M059J (cell line): Measurements from ENCODE around the gene ADGRG7. TPM values are rescaled to one million over a fixed set of nuclear protein-coding genes. Genes with fewer than 3 reads are reported as not detected.
A peak's percentile ranks its signal among the peaks of the same experiment; 100 is the strongest.

Experiments used
- DNase-seq: peaks from one replicate; pipeline ENCODE4 v3.0.0-alpha.2; 2012; ENCODE audit warnings: low read depth
- total RNA-seq: library from RNA; depleted of rRNA; stranded (reverse); fragments of >200 nt; shearing (Covaris generic); gene quantifications from 2 replicates; pipeline ENCODE4 v1.2.3, GENCODE V29; 2014

ADGRG7 gene
- total RNA-seq, 1 experiment from 2014 or later: not detected

DNA sequence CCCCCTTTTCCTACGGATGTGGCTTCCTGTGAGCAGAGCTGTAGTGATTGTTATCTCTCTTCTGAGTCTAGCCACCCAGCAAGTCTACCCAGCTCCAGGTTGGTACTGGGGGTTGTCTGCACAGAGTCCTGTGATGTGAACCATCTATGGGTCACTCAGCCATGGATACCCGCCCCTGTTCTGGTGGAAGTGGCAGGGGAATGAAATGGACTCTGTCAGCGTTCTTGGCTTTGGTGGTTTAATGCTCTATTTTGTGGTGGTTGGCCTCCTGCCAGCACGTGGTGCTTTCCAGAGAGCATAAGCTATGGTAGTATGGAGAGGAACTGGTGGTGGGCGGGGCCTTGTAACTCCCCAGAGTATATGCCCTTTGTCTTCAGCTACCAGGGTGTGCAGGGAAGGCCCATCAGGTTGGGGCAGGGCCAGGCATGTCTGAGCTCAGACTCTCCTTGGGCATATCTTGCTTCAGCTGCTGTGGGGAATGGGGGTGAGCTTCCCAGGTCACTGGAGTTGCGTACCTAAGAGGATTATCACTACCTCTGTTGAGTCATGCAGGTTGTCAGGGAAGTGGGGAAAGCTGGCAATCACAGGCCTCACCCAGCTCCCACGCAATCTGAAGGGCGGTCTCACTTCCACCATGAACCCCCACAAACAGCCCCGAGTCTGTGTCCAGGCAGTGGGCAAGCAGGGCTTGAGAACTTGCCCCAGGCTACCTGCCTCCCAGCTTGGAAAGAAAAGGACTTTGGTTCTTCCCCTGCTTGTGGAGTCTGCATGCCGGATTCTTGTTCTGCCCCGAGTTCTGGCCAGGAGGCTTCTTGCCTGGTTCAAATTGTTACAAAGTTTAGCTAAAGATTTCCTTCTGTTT is 9.0 kb upstream of the ADGRG7 start:
- peak; percentile 52 for DNase-seq

DNA sequence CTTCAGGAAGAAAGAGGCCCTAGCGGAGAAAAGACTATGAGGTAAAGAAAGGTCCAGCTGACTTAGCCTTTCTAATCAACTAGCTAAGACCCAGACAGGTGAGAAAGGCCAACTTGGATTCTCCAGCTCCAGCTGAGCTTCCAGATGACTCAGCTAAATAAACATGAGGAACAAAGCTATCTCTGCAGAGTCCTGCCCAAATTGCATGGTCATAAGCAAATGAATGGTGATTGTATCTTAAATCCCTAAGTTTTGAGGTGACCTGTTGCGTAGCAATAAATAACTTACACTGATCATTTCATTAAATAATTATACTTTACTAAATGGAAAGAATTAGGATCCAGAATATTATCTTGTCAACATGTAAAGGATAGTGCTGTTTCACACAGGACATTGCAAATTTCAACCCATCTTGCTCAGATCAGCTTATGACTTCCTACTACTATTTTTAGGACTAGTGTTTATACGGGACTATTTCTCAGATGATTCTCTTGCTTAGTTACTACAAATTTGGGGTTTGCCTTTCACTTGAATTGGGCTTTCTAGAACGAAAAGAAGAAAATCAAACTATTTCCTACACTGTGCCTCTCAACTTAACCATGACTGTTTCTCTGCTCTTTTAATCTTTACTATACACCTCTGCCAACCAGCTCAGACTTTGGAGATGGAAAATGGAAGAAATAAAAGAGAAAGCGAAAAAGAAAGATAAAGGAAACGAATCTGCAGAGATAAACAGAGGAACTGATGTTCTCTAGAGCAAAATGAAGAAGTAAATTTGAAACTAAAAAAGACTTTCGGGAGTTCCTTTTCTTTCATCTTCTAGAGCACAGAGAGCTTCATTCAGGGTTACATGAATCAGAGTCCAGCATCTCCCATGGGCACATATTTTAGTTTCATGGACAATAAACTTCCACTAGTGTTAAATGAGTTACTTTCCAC is 6.6 kb upstream of the ADGRG7 start:
- peak; percentile 61 for DNase-seq

GRCh38 chr3:100603469-100603868 is 5.9 kb upstream of the ADGRG7 start:
- DNase-seq: peak; percentile 68

DNA sequence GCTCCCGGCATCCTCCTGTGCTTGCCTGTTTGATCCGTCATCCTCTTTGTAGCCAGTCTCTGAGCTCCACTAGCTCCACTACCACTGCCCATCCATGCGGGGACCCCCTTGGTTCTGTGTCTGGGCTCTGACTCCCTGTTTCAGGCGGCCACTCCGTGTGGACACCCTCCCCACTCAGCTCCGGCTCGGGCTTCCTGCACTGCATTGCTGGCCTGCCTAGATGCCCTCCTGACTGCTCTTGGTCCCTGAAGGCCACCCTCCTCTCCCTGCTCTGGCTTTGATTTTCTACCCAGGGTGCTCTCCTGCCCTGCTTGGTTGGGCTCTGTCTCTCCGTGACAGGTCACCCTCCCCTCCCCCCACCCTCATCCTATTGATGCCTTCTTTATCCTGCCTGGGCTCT is 4.0 kb upstream of the ADGRG7 start:
- DNase-seq: no peak

DNA sequence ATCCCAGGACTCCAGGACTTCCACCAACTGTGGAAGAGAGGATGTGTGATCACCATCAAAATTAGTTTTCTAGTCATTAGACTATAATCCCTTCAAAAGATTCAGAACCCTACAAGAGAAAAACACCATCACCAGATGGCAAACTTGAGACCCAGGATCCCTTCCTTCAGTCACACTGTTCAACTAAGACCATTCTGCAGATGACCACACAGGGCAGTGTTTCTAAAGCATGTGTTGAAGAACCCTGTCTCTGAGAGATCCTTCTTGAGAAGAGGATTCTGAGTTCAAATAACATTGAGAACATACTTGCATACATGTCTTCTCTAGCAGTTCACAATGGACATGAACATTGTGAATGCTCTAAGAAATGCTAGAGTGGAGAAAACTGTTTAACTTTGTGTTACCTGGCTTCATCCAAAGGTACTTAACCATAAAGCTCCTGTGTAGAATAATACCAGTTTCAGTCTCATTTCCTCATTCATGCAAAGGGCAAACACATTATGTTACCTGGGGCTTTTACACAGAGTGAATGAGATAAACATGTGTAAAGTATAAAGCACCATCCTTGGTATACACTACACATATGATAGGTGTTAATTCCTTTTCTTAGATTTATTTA is 2.4 kb upstream of the ADGRG7 start:
- no peak for DNase-seq

GRCh38 chr3:100609963-100610362 is 562 bp downstream of the ADGRG7 start:
- DNase-seq: no peak

- no peak for DNase-seq
Measured at GRCh38 chr3:100611221-100611620, 1.8 kb downstream of the ADGRG7 start.

DNA sequence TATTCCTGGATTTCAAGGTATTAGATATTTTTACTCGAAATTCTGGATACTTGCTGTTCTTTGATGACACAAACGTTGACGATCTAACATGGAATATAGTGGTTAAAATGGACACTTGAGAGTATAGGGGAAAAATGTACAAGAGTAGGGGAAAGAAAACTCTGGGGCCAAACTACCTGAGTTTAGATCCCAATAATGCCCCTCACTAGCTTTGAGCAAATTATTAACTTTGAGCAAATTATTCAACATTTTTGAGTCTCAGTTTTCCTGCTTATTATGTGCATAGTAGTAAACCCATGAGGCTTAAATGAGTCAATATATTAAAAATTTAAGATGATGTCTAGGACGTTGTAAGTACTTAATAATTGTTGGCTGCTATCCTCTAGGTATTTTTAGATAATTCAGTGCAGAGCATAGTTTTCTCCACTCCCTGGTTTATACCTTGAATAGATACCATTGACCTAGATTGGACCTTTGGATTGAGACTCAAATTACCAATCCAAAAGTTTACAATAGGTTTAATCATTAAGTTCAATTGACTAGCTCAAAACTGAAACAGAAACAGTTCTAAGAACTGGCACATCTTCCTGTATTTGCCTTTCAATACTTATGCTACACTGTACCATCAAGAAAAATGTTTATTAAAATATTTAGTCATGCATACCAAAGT is 4.5 kb downstream of the ADGRG7 start:
- no peak for DNase-seq

DNA sequence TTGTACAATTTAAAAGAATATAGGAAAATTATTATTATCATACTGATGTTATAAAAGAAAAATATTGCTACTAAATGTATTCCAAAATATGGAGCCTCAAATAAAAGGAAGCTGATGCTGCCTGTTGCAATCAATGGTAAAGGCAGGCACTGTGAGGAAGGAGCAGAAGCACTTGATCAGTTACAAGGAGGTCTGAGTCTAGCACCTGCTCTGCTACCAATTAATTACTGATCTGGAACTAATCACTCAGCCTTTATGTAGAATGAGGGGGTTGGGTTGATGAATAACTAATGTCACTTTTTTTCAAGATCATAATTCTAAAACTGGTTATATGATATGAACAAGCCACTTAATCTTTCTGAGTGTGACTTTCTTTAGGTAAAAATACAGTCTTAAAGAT is 5.5 kb downstream of the ADGRG7 start:
- no peak for DNase-seq

- DNase-seq: peak; percentile 27
Measured at GRCh38 chr3:100615684-100616083, 6.3 kb downstream of the ADGRG7 start.

- no peak for DNase-seq
Measured at GRCh38 chr3:100621251-100621650, 11.8 kb downstream of the ADGRG7 start.

- DNase-seq: no peak
Measured at GRCh38 chr3:100627491-100627890, 18.1 kb downstream of the ADGRG7 start.

DNA sequence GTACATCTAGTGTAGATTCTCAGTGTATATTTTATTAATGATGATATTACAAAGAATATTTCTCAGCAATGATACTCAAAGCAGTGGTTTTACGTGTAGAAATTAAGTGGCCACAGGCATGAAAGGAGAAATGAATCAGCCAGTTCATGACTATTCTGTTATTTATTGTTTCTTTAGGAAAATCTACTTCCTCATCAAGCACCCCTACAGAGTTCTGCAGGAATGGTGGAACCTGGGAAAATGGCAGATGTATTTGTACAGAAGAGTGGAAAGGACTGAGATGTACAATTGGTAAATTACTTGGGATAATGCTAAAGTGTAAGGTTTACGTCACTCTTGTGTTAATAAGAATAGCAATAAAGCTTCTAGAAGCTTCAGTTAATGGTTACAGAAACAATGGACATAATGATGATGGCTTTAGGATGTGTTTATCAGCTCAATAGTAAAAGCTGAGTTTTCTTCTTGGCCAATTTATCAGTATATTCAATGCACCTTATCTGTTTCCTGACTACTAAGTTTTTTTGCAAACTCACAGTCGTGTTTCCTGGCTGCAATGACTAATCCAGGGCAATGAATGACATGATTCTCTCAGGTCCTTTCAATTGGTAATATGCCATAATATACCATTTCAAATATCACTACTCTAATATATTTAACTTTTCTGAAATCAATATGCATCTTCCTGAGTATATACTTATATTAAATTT is 20.2 kb downstream of the ADGRG7 start:
- peak; percentile 33 for DNase-seq

DNA sequence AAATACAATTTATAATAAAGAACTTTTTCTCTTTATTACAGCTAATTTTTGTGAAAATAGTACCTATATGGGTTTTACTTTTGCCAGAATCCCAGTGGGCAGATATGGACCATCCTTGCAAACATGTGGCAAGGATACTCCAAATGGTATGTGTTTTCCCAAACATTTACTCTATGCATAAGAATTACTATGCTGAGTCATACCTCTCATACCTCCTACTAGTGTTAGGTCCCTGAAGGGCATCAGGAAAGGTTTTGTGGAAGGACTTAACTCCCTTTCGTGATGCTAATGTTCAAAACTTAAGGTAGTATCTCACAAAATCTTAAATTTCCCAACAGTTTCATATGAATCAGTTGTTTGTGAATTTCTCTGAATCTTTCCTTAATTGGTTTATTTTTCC is 21.3 kb downstream of the ADGRG7 start:
- peak; percentile 35 for DNase-seq

GRCh38 chr3:100631236-100631635 is 21.8 kb downstream of the ADGRG7 start:
- DNase-seq: peak; percentile 18

GRCh38 chr3:100634493-100635272 is 25.3 kb downstream of the ADGRG7 start:
- DNase-seq: peak; percentile 78

GRCh38 chr3:100635273-100635701 is 25.9 kb downstream of the ADGRG7 start:
- no peak for DNase-seq

GRCh38 chr3:100637197-100637631 is 27.8 kb downstream of the ADGRG7 start:
- DNase-seq: peak; percentile 54

DNA sequence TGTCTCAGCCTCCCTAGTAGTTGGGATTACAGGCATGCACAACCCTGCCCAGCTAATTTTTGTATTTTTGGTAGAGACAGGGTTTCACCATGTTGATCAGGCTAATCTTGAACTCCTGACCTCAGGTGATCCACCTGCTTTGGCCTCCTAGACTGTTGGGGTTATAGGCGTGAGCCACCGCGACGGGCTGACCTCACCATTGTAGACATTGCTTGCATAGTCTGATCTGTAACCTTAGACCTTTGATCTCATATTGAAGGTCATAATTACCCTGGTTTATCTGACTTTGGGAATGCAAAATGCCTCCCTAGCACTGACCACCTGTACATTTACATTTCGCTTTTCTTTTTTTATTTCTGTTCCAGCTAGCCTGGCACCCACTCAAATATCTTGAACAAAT is 31.2 kb downstream of the ADGRG7 start:
- no peak for DNase-seq

- no peak for DNase-seq
Measured at GRCh38 chr3:100641471-100642032, 32.2 kb downstream of the ADGRG7 start.
